ENCODE measurements around the gene CALHM1.
"Not testable (repeated sequence)": the region's sequence is repeated elsewhere in the genome, so short reads cannot be mapped to it uniquely, and the experiment has no call there.

CALHM1 gene

DNA sequence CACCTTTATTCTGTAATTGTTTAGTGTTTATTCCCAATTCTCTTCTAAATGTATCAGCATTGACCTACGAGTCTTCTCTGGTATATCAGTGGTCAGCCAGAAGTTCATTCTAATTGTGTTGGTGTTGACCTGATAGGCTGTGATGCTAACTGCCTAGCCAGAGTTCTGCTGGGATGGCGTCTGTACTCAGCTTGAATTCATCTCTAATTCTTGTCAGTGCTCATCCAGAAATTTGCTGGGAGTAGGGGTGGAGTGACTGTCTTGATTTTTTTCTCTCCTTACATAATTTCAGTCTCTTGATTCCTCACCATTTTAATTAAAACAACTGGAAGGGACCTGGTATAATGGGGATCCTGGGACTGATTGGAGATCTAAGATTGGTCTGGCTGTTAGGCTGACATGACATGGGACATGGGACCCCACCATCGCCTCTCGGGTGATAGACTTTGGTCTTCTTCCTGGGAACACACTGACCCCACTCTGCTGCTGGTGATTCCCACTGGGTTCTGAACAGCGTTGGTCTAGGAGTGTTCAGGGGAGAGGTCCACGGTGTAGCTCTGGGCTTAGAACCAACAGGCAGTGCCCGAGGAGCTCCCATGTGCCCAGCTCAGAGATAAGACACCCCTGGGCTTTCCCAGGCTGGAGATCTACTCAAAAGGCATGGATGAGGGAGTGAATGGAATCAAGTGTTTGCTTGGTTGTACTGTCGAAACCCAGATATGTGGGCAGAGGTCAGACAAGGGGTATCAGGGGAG is 38.6 kb upstream of the CALHM1 start:
- no peak for FAIRE-seq

GRCh38 chr10:103495321-103495720 is 36.6 kb upstream of the CALHM1 start:
- DNase-seq (ENCODE audit: insufficient read length) (no peak), FAIRE-seq (peak; percentile 42)
- no peak for TF ChIP-seq TAF1 (IDR thresholded peaks at IDR 0.05; ENCODE audit: borderline replicate concordance, low read depth, low read length)
- TF ChIP-seq POLR2AphosphoS5 (IDR thresholded peaks at IDR 0.05; ENCODE audit: low read depth, low read length), result no peak
- no peak for TF ChIP-seq POLR2A (IDR thresholded peaks at IDR 0.05; ENCODE audit: low read depth, low read length)

More for the DNA sequence above, 38.6 kb upstream of the CALHM1 start:
- DNase-seq (ENCODE audit: insufficient read length), result no peak
- no peak for TF ChIP-seq POLR2A (IDR thresholded peaks at IDR 0.05; ENCODE audit: low read depth, low read length)

- no peak for TF ChIP-seq POLR2A (IDR thresholded peaks at IDR 0.05; ENCODE audit: low read depth, low read length)
- no peak for TF ChIP-seq POLR2AphosphoS5 (IDR thresholded peaks at IDR 0.05; ENCODE audit: low read depth, low read length)
- DNase-seq (ENCODE audit: insufficient read length) (peak; percentile 44), FAIRE-seq (peak; percentile 30)
Observed at GRCh38 chr10:103493916-103494877, 35.5 kb upstream of the CALHM1 start.

DNA sequence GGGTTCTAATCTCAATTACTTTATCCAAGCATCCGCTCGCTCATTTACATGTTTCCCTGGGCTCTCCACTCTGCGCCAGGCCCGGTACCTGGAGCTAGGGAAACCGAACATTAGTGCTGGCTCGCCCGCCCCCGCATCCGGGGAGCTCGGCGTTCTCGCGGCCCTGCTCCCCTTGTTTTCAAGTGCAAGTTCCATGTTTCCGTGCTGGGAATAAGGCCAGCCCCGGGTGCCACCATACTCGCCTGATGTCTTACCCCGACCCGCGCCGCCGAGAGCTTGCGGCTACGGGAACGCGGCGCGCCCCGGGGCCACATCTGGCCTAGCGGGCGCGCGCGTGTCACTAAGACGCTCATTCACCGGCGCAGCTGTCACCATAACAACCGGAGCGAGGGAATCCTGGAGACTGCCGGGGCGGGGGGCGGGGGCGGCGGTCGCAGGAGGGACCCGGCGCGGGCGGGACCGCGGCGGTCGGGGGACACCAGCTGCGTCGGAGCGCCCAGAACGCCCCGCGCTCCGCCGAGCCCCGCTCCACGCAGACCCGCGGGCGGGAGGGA is 34.7 kb upstream of the CALHM1 start, which contains the start of gene NEURL1:
NEURL1 (plus strand) TSS at position 344 of the 554 bp plus-strand sequence. CDS start 683 bp downstream, outside the sequence.
- FAIRE-seq (no peak), DNase-seq (ENCODE audit: insufficient read length) (peak; percentile 41)
- TF ChIP-seq POLR2A (IDR thresholded peaks at IDR 0.05; ENCODE audit: low read depth, low read length) (no peak), POLR2AphosphoS5 (IDR thresholded peaks at IDR 0.05; ENCODE audit: low read depth, low read length) (no peak), TAF1 (IDR thresholded peaks at IDR 0.05; ENCODE audit: borderline replicate concordance, low read depth, low read length) (no peak)

DNA sequence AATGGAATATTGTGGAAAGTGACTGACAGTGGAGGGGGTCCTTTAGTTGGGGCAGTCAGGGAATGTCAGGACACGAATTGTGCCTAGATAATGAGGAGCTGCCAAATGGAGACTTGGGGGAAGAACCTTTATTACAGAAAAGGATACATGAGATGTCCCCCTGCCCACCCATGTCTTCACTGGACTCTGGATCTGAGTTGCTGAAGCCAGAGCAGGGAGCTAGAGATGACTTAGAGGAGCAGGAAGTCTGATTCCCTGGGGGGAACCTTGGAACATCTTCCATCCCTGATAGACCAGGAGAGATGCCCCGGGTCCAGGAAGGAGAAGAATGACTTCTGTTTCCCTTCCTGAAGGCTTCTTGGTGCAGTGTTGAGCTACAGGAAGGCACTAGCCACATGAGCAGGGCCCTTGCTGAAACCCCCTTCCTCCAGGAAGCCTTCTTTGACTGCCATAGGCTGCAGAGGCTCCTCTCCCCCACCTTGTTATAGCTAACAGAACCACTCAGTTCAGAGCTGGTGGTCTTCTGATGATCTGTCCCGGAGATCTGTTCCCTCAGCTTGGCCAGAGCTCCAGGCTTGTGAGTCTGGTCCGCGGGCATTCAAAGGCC is 34.1 kb upstream of the CALHM1 start:
- DNase-seq (ENCODE audit: insufficient read length) (no peak), FAIRE-seq (peak; percentile 68)
- TF ChIP-seq TAF1 (IDR thresholded peaks at IDR 0.05; ENCODE audit: borderline replicate concordance, low read depth, low read length) (no peak), POLR2AphosphoS5 (IDR thresholded peaks at IDR 0.05; ENCODE audit: low read depth, low read length) (no peak), POLR2A (IDR thresholded peaks at IDR 0.05; ENCODE audit: low read depth, low read length) (no peak)

GRCh38 chr10:103491729-103492364 is 33.1 kb upstream of the CALHM1 start:
- DNase-seq (ENCODE audit: insufficient read length), result no peak
- TF ChIP-seq POLR2AphosphoS5 (IDR thresholded peaks at IDR 0.05; ENCODE audit: low read depth, low read length), result no peak
- no peak for FAIRE-seq

DNA sequence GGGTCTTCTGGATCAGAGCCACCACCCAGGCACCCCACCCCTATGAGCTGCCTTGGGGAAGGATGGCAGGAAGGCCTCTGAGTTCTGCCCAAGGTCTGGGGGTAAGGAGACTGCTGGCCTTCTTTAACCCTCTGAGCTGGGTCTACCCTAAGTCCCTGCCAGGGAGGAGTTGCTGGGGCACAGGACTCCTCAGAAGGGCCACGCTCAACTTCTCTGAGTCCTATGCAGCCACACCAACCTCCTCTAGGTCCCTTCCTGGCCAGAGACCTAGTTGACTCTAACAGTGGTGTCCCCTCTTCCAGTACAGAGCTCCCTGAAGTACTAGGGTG is 32.2 kb upstream of the CALHM1 start:
- TF ChIP-seq POLR2A (IDR thresholded peaks at IDR 0.05; ENCODE audit: low read depth, low read length) (no peak), TAF1 (IDR thresholded peaks at IDR 0.05; ENCODE audit: borderline replicate concordance, low read depth, low read length) (no peak), POLR2AphosphoS5 (IDR thresholded peaks at IDR 0.05; ENCODE audit: low read depth, low read length) (no peak)
- DNase-seq (ENCODE audit: insufficient read length), result no peak
- no peak for FAIRE-seq

DNA sequence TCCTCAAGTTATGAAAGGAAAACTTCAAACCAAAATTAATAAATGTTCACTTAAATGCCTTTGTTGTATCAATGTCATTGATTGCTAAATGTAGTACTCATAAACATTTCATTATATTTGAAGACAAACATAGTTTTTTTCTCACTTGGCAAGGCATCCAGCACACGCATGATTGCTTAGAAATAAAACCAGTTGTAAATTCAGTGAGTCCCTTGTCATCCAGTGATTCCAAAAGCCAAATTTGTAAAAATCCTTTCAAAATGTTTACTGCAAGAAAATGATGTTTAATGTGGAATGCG is 28.7 kb upstream of the CALHM1 start:
- no peak for DNase-seq (ENCODE audit: insufficient read length)
- no peak for FAIRE-seq
- TF ChIP-seq TAF1 (IDR thresholded peaks at IDR 0.05; ENCODE audit: borderline replicate concordance, low read depth, low read length) (no peak), POLR2A (IDR thresholded peaks at IDR 0.05; ENCODE audit: low read depth, low read length) (no peak), POLR2AphosphoS5 (IDR thresholded peaks at IDR 0.05; ENCODE audit: low read depth, low read length) (no peak)

DNA sequence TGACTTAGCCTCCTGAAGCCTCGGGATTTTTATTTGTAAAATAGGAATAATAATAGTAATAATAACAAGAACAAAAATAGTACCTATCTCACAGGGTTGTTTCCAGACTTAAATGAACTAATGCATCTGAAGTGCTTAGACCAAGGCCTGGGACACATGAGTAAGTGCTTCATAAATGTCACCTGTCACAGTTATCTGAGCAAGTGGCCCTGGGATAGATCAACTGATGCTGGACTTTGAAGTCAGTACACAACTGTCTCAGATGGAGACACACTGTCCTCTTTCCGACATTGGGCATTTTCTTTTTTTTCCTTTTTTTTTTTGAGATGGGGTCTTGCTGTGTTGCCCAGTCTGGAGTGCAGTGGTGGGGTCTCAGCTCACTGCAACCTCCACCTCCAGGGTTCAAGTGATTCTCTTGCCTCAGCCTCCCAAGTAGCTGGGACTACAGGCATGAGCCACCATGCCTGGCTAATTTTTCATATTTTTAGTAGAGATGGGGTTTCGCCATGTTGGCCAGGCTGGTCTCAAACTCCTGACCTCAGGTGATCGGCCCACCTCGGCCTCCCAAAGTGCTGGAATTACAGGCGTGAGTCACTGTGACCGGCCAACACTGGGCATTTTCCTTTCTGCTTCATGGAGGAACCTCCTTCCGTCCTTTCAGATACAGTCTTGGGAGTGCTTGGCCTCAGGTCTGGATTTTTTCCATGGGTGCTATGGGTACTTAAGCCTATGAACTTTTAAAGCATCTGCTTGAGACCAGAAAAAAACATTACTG is 28.1 kb upstream of the CALHM1 start:
- FAIRE-seq; DNase-seq (ENCODE audit: insufficient read length): not testable (repeated sequence)

DNA sequence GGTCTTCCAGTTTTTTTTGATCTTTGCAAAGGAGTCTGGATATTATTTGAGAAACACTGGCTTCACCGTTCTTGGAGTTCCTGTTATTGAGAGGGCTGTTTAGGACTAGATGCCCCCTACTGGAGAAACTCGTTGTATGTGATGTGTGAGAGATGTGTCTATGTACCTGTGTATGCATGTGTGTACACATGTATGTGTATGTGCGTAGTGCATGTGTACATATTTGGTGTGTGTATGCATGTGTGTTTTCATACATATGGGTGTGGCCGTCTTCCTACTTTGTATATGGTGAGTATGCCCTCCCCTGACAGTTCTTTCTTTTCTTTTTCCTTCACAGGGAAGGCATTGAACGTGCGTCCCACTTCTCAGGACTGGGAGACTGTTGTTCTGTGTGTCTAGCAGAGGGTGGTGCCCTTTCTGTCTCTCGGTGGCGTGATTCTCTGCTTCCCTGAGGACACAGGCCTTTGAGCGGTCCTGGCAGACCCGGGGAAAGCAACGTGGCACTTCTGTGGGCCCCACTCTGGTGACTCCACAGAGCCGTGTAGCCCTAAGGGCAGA is 23.4 kb upstream of the CALHM1 start:
- TF ChIP-seq TAF1 (IDR thresholded peaks at IDR 0.05; ENCODE audit: borderline replicate concordance, low read depth, low read length) (no peak), POLR2AphosphoS5 (IDR thresholded peaks at IDR 0.05; ENCODE audit: low read depth, low read length) (no peak), POLR2A (IDR thresholded peaks at IDR 0.05; ENCODE audit: low read depth, low read length) (no peak)
- FAIRE-seq (peak; percentile 93), DNase-seq (ENCODE audit: insufficient read length) (no peak)

GRCh38 chr10:103480521-103480920 is 21.8 kb upstream of the CALHM1 start:
- FAIRE-seq (no peak), DNase-seq (ENCODE audit: insufficient read length) (no peak)

More at GRCh38 chr10:103480521-103480920, 21.8 kb upstream of the CALHM1 start:
- TF ChIP-seq POLR2A (IDR thresholded peaks at IDR 0.05; ENCODE audit: low read depth, low read length) (no peak), TAF1 (IDR thresholded peaks at IDR 0.05; ENCODE audit: borderline replicate concordance, low read depth, low read length) (no peak), POLR2AphosphoS5 (IDR thresholded peaks at IDR 0.05; ENCODE audit: low read depth, low read length) (no peak)
